DOHH2 (cell line): Measurements from ENCODE around the gene GPD2.

Experiments
- EZH2phosphoT487 ChIP-seq: fragments of 200-600 bp; sonication (generic); IDR thresholded peaks from 2 replicates; pipeline ENCODE4 v1.6.1; 2017; ENCODE audit warnings: borderline replicate concordance, mild to moderate bottlenecking, antibody characterized with exemption, low read length, moderate library complexity, mixed read lengths
- TF ChIP-seq, protein P1 (sequence below): fragments of 200-600 bp; sonication (generic); IDR thresholded peaks from one replicate; pipeline ENCODE4 v1.5.1; 2014; ENCODE audit warnings: antibody characterized with exemption, mild to moderate bottlenecking, low read depth, low read length; ENCODE audit not compliant: poor library complexity, severe bottlenecking

DNA sequence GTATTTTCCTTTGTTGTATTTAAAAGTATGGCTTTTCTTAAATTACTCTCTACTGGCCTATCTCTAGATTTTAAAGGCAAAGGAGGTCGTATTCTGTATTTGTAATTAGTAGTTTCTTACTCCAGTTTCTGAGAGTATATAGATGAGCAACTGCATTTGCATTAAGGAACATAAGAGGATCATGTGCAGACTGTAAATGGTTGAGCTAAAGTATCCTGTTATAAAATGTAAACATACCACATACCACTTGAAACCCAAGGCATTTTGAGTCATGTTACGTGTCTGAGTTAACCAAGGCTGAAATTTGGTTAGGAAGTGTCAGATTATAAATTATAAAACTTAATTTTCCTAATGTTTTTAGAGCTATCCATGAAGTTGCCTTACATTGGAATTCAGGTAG, 76.3 kb downstream of the GPD2 start:
- TF ChIP-seq, protein P1, sequence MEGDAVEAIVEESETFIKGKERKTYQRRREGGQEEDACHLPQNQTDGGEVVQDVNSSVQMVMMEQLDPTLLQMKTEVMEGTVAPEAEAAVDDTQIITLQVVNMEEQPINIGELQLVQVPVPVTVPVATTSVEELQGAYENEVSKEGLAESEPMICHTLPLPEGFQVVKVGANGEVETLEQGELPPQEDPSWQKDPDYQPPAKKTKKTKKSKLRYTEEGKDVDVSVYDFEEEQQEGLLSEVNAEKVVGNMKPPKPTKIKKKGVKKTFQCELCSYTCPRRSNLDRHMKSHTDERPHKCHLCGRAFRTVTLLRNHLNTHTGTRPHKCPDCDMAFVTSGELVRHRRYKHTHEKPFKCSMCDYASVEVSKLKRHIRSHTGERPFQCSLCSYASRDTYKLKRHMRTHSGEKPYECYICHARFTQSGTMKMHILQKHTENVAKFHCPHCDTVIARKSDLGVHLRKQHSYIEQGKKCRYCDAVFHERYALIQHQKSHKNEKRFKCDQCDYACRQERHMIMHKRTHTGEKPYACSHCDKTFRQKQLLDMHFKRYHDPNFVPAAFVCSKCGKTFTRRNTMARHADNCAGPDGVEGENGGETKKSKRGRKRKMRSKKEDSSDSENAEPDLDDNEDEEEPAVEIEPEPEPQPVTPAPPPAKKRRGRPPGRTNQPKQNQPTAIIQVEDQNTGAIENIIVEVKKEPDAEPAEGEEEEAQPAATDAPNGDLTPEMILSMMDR = no peak
- no peak for TF ChIP-seq EZH2phosphoT487
